ENCODE data around the gene ABCC6. TPM values are rescaled to one million over a fixed set of nuclear protein-coding genes. Genes with fewer than 3 reads are reported as not detected.

Gene ABCC6
- total and polyA plus RNA-seq, 10 of the 15 experiments (the other 5 are each of a cell fraction or from before 2014, with no cell fraction given): 0.05 to 0.13 (median 0.06) TPM; not detected in 5

DNA sequence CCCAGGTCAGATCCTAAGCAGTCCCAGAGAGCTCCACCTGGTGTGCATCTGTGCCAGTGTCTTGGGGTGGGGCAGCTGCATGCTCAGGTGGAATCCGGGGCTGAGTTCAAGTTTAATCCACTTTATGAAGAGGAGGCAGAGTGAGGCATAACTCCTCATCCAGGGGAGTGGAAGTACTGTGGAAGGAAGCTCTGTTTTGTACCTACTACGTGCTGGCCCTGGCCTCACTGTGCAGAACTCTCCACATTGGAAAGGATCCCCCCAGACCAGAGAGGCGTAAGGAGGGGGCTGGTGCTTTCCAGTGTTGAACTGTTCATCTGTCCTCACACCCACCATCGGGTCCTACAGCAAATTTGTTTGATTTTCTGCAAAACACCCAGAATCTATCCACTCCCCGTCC is 78.0 kb downstream of the ABCC6 start:
- H3K36me3 ChIP-seq (ENCODE audit: control insufficient read depth in 2 of 2, insufficient read depth in 2 of 2, low read length in 1 of 2): peaks cover 11 to 21% of the 10 kb centered on the region in 2 experiments
- no peaks in the 10 kb centered on the region for H3K9me3 ChIP-seq (replicated peaks; ENCODE audit: control insufficient read depth, insufficient read depth, low read length)
- no peak overlapping the region for H3K4me3 ChIP-seq
- H3K9ac ChIP-seq (ENCODE audit: control insufficient read depth, insufficient read depth, low read length): no peak overlapping the region
- no peaks in the 10 kb centered on the region for H3K27me3 ChIP-seq (replicated peaks in 1 of 2; ENCODE audit: control insufficient read depth in 2 of 2, insufficient read depth in 2 of 2, low read length in 1 of 2)
- WGBS (ENCODE audit: insufficient coverage, insufficient replicate concordance, low lambda C conversion rate, missing lambda C conversion rate): 92% methylated on average over 5 of the region's 5 CpGs
- ChIA-PET SMC1A (ENCODE audit: uncharacterized antibody, unreplicated experiment) (no interaction called here), CTCF (no interaction called here), POLR2A (no interaction called here), RAD21 (ENCODE audit: unreplicated experiment) (no interaction called here)
- no peaks in the 10 kb centered on the region for H4K20me1 ChIP-seq (ENCODE audit: control insufficient read depth, insufficient read depth)
- in situ Hi-C loops (cut with MboI) (no loop called here), intact Hi-C loops (cut with micrococcal nuclease; ENCODE audit: unreplicated experiment) (no loop called here)
- TF ChIP-seq HDAC2 (IDR thresholded peaks at IDR 0.05) (no peak), DPF2 (IDR thresholded peaks at IDR 0.05) (no peak), POLR2A (IDR thresholded peaks at IDR 0.05; ENCODE audit: low read depth, low read length) (no peak), WRNIP1 (IDR thresholded peaks at IDR 0.05; ENCODE audit: borderline replicate concordance, low read depth, low read length) (no peak), KDM1A (IDR thresholded peaks at IDR 0.05; ENCODE audit: borderline replicate concordance) (no peak)
- TF ChIP-seq, protein P1, sequence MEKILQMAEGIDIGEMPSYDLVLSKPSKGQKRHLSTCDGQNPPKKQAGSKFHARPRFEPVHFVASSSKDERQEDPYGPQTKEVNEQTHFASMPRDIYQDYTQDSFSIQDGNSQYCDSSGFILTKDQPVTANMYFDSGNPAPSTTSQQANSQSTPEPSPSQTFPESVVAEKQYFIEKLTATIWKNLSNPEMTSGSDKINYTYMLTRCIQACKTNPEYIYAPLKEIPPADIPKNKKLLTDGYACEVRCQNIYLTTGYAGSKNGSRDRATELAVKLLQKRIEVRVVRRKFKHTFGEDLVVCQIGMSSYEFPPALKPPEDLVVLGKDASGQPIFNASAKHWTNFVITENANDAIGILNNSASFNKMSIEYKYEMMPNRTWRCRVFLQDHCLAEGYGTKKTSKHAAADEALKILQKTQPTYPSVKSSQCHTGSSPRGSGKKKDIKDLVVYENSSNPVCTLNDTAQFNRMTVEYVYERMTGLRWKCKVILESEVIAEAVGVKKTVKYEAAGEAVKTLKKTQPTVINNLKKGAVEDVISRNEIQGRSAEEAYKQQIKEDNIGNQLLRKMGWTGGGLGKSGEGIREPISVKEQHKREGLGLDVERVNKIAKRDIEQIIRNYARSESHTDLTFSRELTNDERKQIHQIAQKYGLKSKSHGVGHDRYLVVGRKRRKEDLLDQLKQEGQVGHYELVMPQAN (conservative IDR thresholded peaks at IDR 0.05): no peak
- TF ChIP-seq, protein P2, sequence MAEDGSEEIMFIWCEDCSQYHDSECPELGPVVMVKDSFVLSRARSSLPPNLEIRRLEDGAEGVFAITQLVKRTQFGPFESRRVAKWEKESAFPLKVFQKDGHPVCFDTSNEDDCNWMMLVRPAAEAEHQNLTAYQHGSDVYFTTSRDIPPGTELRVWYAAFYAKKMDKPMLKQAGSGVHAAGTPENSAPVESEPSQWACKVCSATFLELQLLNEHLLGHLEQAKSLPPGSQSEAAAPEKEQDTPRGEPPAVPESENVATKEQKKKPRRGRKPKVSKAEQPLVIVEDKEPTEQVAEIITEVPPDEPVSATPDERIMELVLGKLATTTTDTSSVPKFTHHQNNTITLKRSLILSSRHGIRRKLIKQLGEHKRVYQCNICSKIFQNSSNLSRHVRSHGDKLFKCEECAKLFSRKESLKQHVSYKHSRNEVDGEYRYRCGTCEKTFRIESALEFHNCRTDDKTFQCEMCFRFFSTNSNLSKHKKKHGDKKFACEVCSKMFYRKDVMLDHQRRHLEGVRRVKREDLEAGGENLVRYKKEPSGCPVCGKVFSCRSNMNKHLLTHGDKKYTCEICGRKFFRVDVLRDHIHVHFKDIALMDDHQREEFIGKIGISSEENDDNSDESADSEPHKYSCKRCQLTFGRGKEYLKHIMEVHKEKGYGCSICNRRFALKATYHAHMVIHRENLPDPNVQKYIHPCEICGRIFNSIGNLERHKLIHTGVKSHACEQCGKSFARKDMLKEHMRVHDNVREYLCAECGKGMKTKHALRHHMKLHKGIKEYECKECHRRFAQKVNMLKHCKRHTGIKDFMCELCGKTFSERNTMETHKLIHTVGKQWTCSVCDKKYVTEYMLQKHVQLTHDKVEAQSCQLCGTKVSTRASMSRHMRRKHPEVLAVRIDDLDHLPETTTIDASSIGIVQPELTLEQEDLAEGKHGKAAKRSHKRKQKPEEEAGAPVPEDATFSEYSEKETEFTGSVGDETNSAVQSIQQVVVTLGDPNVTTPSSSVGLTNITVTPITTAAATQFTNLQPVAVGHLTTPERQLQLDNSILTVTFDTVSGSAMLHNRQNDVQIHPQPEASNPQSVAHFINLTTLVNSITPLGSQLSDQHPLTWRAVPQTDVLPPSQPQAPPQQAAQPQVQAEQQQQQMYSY (CRISPR knock-in tag; IDR thresholded peaks at IDR 0.05): no peak
- TF ChIP-seq, protein P3, sequence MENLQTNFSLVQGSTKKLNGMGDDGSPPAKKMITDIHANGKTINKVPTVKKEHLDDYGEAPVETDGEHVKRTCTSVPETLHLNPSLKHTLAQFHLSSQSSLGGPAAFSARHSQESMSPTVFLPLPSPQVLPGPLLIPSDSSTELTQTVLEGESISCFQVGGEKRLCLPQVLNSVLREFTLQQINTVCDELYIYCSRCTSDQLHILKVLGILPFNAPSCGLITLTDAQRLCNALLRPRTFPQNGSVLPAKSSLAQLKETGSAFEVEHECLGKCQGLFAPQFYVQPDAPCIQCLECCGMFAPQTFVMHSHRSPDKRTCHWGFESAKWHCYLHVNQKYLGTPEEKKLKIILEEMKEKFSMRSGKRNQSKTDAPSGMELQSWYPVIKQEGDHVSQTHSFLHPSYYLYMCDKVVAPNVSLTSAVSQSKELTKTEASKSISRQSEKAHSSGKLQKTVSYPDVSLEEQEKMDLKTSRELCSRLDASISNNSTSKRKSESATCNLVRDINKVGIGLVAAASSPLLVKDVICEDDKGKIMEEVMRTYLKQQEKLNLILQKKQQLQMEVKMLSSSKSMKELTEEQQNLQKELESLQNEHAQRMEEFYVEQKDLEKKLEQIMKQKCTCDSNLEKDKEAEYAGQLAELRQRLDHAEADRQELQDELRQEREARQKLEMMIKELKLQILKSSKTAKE (IDR thresholded peaks at IDR 0.05; ENCODE audit: low read depth, poor library complexity, severe bottlenecking): no peak
- H3K79me2 ChIP-seq (ENCODE audit: control insufficient read depth, insufficient read depth, low read length): no peaks in the 10 kb centered on the region
- no peak overlapping the region for H3K27ac ChIP-seq (ENCODE audit: control insufficient read depth, insufficient read depth)
- H3K4me2 ChIP-seq (ENCODE audit: control insufficient read depth, insufficient read depth): no peak overlapping the region
- no TSS peak for BruUV-seq (replicated peaks)
- H3K4me1 ChIP-seq (ENCODE audit: control insufficient read depth, insufficient read depth, low read length): 0 out of 2 replicates have a peak, but pooled peaks cover 2% of the 10 kb centered on the region
- no peak for DNase-seq (ENCODE audit: low read depth, low spot score)
- ATAC-seq: no peak
- FAIRE-seq: no peak
- H2AFZ ChIP-seq (ENCODE audit: control insufficient read depth, low read depth, low read length): no peak overlapping the region

Data from GM12878 (cell line).